Choroid plexus epithelial cell (primary cell): Measurements from ENCODE around the gene HOXC13.

ENCODE experiments used
- DNase-seq: peaks from one replicate; pipeline ENCODE4 v3.0.0-alpha.2; 2010; ENCODE audit warnings: low read depth
- H3K4me3 ChIP-seq: 2 replicates; pipeline ENCODE4 v1.5.1; 2011; ENCODE audit warnings: low read depth, mild to moderate bottlenecking, control low read depth, low read length, moderate library complexity
- TF ChIP-seq, protein P1 (sequence below): conservative IDR thresholded peaks from 2 replicates; pipeline ENCODE4 v1.5.1; 2011; ENCODE audit warnings: low read depth, mild to moderate bottlenecking, control low read depth, inconsistent platforms, low read length, moderate library complexity

HOXC13 gene

GRCh38 chr12:53938326-53939140 is at the start of gene HOXC13:
TSS of gene HOXC13 (plus strand) at chr12:53938831. CDS start at chr12:53938907, 76 bp downstream.
- TF ChIP-seq, protein P1, sequence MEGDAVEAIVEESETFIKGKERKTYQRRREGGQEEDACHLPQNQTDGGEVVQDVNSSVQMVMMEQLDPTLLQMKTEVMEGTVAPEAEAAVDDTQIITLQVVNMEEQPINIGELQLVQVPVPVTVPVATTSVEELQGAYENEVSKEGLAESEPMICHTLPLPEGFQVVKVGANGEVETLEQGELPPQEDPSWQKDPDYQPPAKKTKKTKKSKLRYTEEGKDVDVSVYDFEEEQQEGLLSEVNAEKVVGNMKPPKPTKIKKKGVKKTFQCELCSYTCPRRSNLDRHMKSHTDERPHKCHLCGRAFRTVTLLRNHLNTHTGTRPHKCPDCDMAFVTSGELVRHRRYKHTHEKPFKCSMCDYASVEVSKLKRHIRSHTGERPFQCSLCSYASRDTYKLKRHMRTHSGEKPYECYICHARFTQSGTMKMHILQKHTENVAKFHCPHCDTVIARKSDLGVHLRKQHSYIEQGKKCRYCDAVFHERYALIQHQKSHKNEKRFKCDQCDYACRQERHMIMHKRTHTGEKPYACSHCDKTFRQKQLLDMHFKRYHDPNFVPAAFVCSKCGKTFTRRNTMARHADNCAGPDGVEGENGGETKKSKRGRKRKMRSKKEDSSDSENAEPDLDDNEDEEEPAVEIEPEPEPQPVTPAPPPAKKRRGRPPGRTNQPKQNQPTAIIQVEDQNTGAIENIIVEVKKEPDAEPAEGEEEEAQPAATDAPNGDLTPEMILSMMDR = no peak
- H3K4me3 ChIP-seq = no peak within 1 kb of the TSS
- no peak for DNase-seq

DNA sequence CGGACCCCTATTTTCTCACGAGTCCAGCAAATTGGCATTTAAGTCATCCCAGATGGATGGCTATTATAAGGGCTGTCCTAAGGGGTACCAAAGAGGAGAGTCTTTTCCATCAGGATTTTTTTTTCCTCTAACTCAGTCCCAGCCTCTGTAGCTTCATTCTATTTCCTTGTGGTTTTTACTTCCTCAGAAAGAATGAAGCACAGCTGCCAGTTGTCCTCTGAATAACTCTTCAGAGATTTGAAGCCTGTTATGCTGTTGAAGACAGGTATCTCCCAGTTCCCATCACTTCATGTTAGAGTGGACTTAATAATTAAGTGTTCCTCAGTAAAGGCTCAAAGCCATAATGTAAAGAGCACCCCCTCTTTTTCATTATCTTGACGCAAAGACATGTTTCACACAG is 48.5 kb upstream of the HOXC13 start:
- no peak overlapping the region for H3K4me3 ChIP-seq
- DNase-seq = no peak
- TF ChIP-seq, protein P1 = no peak

DNA sequence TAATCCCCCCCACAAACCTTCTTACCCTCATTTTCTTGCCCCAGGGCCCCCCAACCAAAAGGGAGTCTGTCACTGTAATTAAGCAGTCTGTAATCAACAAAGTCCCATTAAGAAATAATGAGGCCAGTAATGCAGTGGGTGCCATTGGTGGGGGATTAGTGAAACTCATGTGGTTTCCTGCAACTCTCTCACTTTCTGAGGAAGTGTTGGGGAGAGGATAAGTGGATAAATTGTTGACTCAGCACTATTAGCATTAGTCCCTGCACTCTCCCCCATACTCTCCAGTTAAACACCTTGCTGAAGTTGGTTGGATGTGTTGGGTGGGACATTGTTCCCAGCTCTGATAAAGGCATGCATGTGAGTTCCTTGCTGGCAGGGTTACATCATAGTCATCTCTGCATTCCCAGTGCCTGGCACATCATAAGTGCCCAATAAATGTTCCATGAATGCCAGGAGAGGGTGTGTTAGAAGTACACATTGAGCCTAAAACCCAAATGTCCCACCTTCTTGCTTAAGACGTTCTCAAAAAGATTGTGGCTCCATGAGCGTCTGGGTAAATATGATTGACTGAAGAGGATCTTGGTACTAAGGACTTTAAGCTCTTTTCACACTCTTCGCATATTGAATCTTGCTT is 45.8 kb upstream of the HOXC13 start:
- no peak overlapping the region for H3K4me3 ChIP-seq
- no peak for DNase-seq
- TF ChIP-seq, protein P1 = no peak

DNA sequence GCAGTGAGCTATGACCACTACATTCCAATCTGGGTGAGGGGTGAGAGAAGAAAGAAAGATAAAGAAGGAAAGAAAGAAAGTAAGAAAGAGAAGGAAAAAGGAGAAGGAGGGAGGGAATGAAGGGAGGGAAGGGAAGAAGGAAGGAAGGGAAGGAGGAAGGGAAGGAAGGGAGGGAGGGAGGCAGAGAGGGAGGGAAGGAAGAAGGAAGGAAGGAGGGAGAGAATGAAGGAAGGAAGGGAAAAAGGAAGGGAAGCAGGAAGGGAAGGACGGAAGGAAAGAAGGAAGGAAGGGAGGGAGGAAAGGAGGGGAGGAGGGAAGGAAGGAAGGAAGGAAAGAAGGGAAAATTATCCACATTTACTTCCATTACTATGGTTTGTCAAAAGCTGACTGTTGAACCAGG is 39.4 kb upstream of the HOXC13 start:
- H3K4me3 ChIP-seq = no peak overlapping the region
- DNase-seq = no peak
- TF ChIP-seq, protein P1 = no peak

DNA sequence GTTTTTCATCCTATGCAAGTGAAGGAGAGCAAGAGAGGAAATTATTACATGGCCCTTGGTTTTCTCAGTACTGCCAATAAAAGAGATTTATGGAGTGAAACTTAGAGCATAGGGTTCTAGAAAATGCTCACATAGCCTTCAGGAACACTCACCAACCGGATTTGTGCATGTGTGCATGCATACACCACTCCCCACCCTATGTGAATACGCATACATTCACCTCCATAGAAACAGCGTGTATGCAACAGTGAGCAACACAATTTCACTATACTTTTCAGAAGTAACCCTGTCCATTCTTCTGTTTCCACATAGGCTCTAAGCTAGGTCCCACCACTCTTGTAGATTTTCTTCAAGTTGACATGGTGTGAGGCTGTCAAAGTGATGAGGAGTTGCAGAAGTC is 31.5 kb upstream of the HOXC13 start:
- no peak overlapping the region for H3K4me3 ChIP-seq
- TF ChIP-seq, protein P1 = no peak

DNA sequence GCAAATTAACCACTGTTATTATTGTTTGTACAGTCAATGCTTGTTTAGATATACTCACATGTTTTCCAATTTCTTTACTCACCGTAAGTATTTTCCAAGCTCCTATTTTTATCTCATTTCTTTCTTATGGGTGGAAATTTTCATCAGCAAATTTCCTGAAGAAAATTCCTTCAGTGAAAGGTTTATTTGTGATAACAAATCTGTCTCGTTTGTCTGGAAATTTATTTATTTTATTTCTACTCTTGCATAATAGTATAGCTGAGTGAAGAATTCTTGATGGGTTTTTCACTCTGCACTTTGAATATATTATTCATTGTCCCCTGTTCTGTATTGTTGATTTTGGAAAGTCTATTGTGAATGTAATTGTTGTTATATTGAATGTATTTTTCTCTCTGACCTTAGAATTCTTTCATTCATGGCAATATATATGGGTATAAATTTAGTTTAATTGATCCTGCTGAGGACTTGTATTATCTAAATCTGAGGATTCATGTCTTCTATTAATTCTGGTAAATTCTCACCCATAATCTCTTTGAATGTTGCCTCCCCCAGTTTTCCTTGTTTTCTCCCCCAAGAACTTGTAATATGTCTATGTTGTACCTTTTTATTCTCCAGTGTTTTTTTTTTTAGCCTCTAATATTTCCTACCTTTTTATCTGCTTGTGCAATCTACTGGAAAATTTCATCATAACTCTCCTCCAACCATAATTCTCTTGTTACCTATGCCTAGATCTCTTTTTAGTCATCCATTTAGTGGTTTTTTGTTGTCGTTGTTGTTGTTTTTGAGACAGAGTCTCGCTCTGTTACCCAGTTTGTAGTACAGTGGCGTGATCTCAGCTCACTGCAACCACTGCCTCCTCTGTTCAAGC is 21.6 kb upstream of the HOXC13 start:
- no peak for DNase-seq
- TF ChIP-seq, protein P1 = no peak
- H3K4me3 ChIP-seq = no peak overlapping the region

More for the DNA sequence above, 31.5 kb upstream of the HOXC13 start:
- no peak for DNase-seq
